H1 (cell line): Measurements from ENCODE around the gene TCF7L1. TPM values are rescaled to one million over a fixed set of nuclear protein-coding genes. Genes with fewer than 3 reads are reported as not detected.
"Not testable (repeated sequence)": the region's sequence is repeated elsewhere in the genome, so short reads cannot be mapped to it uniquely, and the experiment has no call there.

Source experiments
- CTCF ChIA-PET: fragments of 300-600 bp; sonication (Branson Sonifier 250); formaldehyde crosslinking; loops from one replicate; lab custom pipeline; 2021; ENCODE audit not compliant: partially characterized antibody; lab: Charles Lee
- POLR2A ChIA-PET: fragments of 300-600 bp; sonication (Branson Sonifier 250); formaldehyde crosslinking; loops from one replicate; lab custom pipeline; 2021; ENCODE audit warnings: inconsistent platforms; ENCODE audit not compliant: partially characterized antibody; lab: Charles Lee
- DNase-seq, 2 experiments: peaks; one replicate each; pipeline versions ENCODE4 v3.0.0 to v3.0.0-alpha.2; 2010 to 2022; ENCODE audit warnings: low spot score in 2 of 2, low read depth in 1 of 2, mixed read lengths in 1 of 2
- FAIRE-seq: peaks from 2 replicates; lab custom pipeline; 2011; peaks lifted over from hg19 to GRCh38; lab: Jason Lieb, UNC
- H2AFZ ChIP-seq: 2 replicates; pipeline ENCODE4 v1.8.1; 2012; ENCODE audit warnings: low read length, inconsistent platforms
- H2AK5ac ChIP-seq: 2 replicates; pipeline ENCODE4 v1.6.1; 2013; ENCODE audit warnings: low read depth, low read length
- H2BK120ac ChIP-seq: replicated peaks from 2 replicates; pipeline ENCODE3; 2013; ENCODE audit warnings: low read depth, low read length, inconsistent platforms
- H2BK12ac ChIP-seq: 2 replicates; pipeline ENCODE4 v1.6.1; 2013; ENCODE audit warnings: low read depth, low read length
- H2BK15ac ChIP-seq: 2 replicates; pipeline ENCODE4 v1.6.1; 2013; ENCODE audit warnings: low read length
- H2BK20ac ChIP-seq: 2 replicates; pipeline ENCODE4 v1.6.1; 2013; ENCODE audit warnings: low read length
- H2BK5ac ChIP-seq: 2 replicates; pipeline ENCODE4 v1.6.1; 2013; ENCODE audit warnings: low read depth, low read length
- H3K14ac ChIP-seq: 2 replicates; pipeline ENCODE4 v1.6.1; 2013; ENCODE audit warnings: inconsistent platforms; ENCODE audit not compliant: insufficient read length
- H3K18ac ChIP-seq: 2 replicates; pipeline ENCODE4 v1.6.1; 2013; ENCODE audit warnings: low read length; ENCODE audit errors: extremely low read depth
- H3K23ac ChIP-seq: 2 replicates; pipeline ENCODE4 v1.6.1; 2013; ENCODE audit warnings: inconsistent platforms; ENCODE audit not compliant: insufficient read length
- H3K23me2 ChIP-seq: 2 replicates; pipeline ENCODE4 v1.6.1; 2013; ENCODE audit warnings: low read depth, low read length
- H3K27ac ChIP-seq: 2 replicates; pipeline ENCODE4 v1.6.1; 2011; ENCODE audit warnings: low read depth, low read length, inconsistent platforms
- H3K27me3 ChIP-seq, 4 experiments: replicated peaks in 1 of 4; 1 replicate in 1 of 4; 2 replicates in 3 of 4; pipeline versions ENCODE4 v1.6.1 to v1.8.1; 2011 to 2013; ENCODE audit warnings: low read length in 3 of 4, mild to moderate bottlenecking in 3 of 4, inconsistent platforms in 2 of 4, mixed read lengths in 2 of 4, moderate library complexity in 1 of 4; ENCODE audit not compliant: control insufficient read depth in 3 of 4, insufficient read depth in 3 of 4; ENCODE audit errors: extremely low read depth in 1 of 4
- H3K36me3 ChIP-seq, 4 experiments: 2 replicates each; pipeline versions ENCODE4 v1.6.1 to v1.8.1; 2011 to 2013; ENCODE audit warnings: mild to moderate bottlenecking in 4 of 4, low read length in 3 of 4, moderate library complexity in 2 of 4, control low read depth in 1 of 4, inconsistent platforms in 1 of 4; ENCODE audit not compliant: insufficient read depth in 4 of 4, control insufficient read depth in 2 of 4
- H3K4ac ChIP-seq: replicated peaks from 2 replicates; pipeline ENCODE3; 2013; ENCODE audit warnings: low read length, low read depth, mixed read lengths, inconsistent platforms; ENCODE audit not compliant: insufficient read length
- H3K4me1 ChIP-seq, 4 experiments: replicated peaks in 1 of 4; 1 replicate in 1 of 4; 2 replicates in 3 of 4; pipeline versions ENCODE4 v1.6.1 to v1.8.1; 2011 to 2013; ENCODE audit warnings: low read length in 3 of 4, inconsistent platforms in 2 of 4, mixed read lengths in 1 of 4; ENCODE audit not compliant: insufficient read depth in 4 of 4, control insufficient read depth in 3 of 4
- H3K4me2 ChIP-seq, 2 experiments: 2 replicates each; pipeline versions ENCODE4 v1.6.1 to v1.8.1; 2011 to 2013; ENCODE audit warnings: low read depth in 2 of 2, low read length in 2 of 2, control low read depth in 1 of 2, inconsistent platforms in 1 of 2, mild to moderate bottlenecking in 1 of 2; ENCODE audit not compliant: insufficient read depth in 1 of 2
- H3K4me3 ChIP-seq, 4 experiments: fragments of 200-600, 300-600 bp in 1 of 4; sonication (generic), shearing (Covaris generic), sonication (Bioruptor Twin) in 1 of 4; 2 replicates each; pipeline versions ENCODE4 v1.5.1 to v1.8.1; 2011 to 2016; ENCODE audit warnings: low read length in 4 of 4, low read depth in 3 of 4, control low read depth in 2 of 4, inconsistent platforms in 2 of 4, mild to moderate bottlenecking in 2 of 4, mixed read lengths in 1 of 4, moderate library complexity in 1 of 4; ENCODE audit not compliant: insufficient read depth in 2 of 4; ENCODE audit errors: extremely low read depth in 1 of 4
- H3K56ac ChIP-seq: replicated peaks from 2 replicates; pipeline ENCODE3; 2013; ENCODE audit warnings: low read depth, mild to moderate bottlenecking, mixed read lengths, low read length, inconsistent platforms; ENCODE audit not compliant: insufficient read length
- H3K79me1 ChIP-seq: 2 replicates; pipeline ENCODE4 v1.6.1; 2013; ENCODE audit warnings: low read depth, low read length, control low read depth
- H3K79me2 ChIP-seq, 2 experiments: 2 replicates each; pipeline versions ENCODE4 v1.6.1 to v1.8.1; 2012 to 2013; ENCODE audit warnings: low read length in 2 of 2, mild to moderate bottlenecking in 2 of 2, inconsistent platforms in 1 of 2; ENCODE audit not compliant: insufficient read depth in 2 of 2, control insufficient read depth in 1 of 2
- H3K9ac ChIP-seq, 4 experiments: replicated peaks in 1 of 4; 1 replicate in 1 of 4; 2 replicates in 3 of 4; pipeline versions ENCODE4 v1.6.1 to v1.8.1; 2011 to 2013; ENCODE audit warnings: low read depth in 3 of 4, low read length in 3 of 4, control low read depth in 2 of 4, mild to moderate bottlenecking in 2 of 4, moderate library complexity in 2 of 4, inconsistent platforms in 1 of 4; ENCODE audit errors: extremely low read depth in 1 of 4
- H3K9me3 ChIP-seq, 2 experiments: 2 replicates each; pipeline versions ENCODE4 v1.6.1 to v1.8.1; 2012 to 2013; ENCODE audit warnings: mild to moderate bottlenecking in 2 of 2, moderate library complexity in 2 of 2, control low read depth in 1 of 2, inconsistent platforms in 1 of 2, low read depth in 1 of 2, low read length in 1 of 2, mixed read lengths in 1 of 2; ENCODE audit not compliant: insufficient read depth in 2 of 2
- H4K20me1 ChIP-seq, 2 experiments: replicated peaks in 1 of 2; 2 replicates each; pipeline versions ENCODE3 to v1.8.1; 2011 to 2013; ENCODE audit warnings: inconsistent platforms in 2 of 2, low read length in 2 of 2, mild to moderate bottlenecking in 1 of 2; ENCODE audit not compliant: insufficient read depth in 2 of 2, control insufficient read depth in 1 of 2
- H4K5ac ChIP-seq: 2 replicates; pipeline ENCODE4 v1.6.1; 2013; ENCODE audit warnings: low read length, low read depth, mixed read lengths, inconsistent platforms; ENCODE audit not compliant: insufficient read length
- H4K8ac ChIP-seq: 2 replicates; pipeline ENCODE4 v1.8.0; 2013; ENCODE audit warnings: mild to moderate bottlenecking, moderate library complexity, low read length, inconsistent platforms; ENCODE audit not compliant: insufficient read depth; ENCODE audit errors: extremely low read depth
- H4K91ac ChIP-seq: replicated peaks from 2 replicates; pipeline ENCODE3; 2013; ENCODE audit warnings: low read length, mixed read lengths, inconsistent platforms; ENCODE audit not compliant: insufficient read length
- SAP30 ChIP-seq: fragments of 300-600 bp; sonication (generic); IDR thresholded peaks from 2 replicates; pipeline ENCODE4 v1.7.1; 2012; ENCODE audit warnings: low read length, moderate library complexity, mild to moderate bottlenecking, inconsistent platforms; ENCODE audit not compliant: insufficient read depth, insufficient replicate concordance
- WGBS, 2 experiments: shearing (Covaris generic) in 1 of 2; methylation state at CpG; one replicate each; pipeline versions ENCODE4 v1.1.6 to v1.1.7; 2013 to 2015; ENCODE audit warnings: low lambda C conversion rate in 2 of 2, mixed read lengths in 2 of 2, inconsistent platforms in 1 of 2, low coverage in 1 of 2, missing lambda C conversion rate in 1 of 2; ENCODE audit not compliant: insufficient replicate concordance in 2 of 2, insufficient coverage in 1 of 2, insufficient read length in 1 of 2; ENCODE audit errors: extremely low coverage in 1 of 2, missing lambda C conversion rate in 1 of 2; 5-methylcytosine and 5-hydroxymethylcytosine counted together
- polyA plus RNA-seq, 7 experiments: library from polyadenylated mRNA; depleted of rRNA in 3 of 7; stranded (reverse) in 5 of 7; unstranded in 2 of 7; fragments of >200 nt in 5 of 7; fragments of 200-250 nt in 2 of 7; gene quantifications; 1 replicate in 5 of 7; 2 replicates in 1 of 7; 4 replicates in 1 of 7; pipeline versions ENCODE4 v1.2.1 to v1.2.3, GENCODE V29; 2011 to 2013; ENCODE audit warnings: missing spikeins in 2 of 7, mixed read lengths in 2 of 7
- total RNA-seq: library from RNA; stranded (reverse); fragmentation: NEBNext Ultra II Directional; extraction: Animal tissue kit (Norgen Biotek cat#: 25700); gene quantifications from 2 replicates; pipeline ENCODE4 v1.2.1, GENCODE V29; 2021

TCF7L1 gene
- total and polyA plus RNA-seq, 2 of the 8 experiments (the other 6 are each of a cell fraction or from before 2014, with no cell fraction given) = 27.5 to 108 TPM

DNA sequence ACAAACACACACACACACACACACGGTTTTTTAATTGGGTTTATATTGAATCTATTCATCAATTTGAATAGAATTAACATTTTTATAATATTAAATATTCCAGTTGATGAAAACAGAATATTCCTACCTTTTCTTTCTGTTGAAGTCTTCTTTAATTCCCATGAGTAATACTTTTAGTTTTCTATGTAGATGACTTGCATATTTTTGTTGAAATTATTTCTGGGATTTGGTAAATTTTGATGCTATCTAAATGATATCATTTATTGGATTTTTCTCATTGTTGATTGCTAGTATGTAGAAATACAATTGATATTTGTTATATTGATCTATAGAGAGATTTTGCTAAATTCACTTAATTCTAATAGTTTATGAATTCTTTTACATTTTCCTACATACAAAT lies 12.8 kb upstream of the TCF7L1 start (continued):
- no peak for TF ChIP-seq SAP30

GRCh38 chr2:85126462-85126861 lies 6.7 kb upstream of the TCF7L1 start:
- not testable (repeated sequence) for H3K23me2 ChIP-seq, H3K27ac ChIP-seq, H4K5ac ChIP-seq, H2BK120ac ChIP-seq, H4K8ac ChIP-seq, FAIRE-seq, H3K4ac ChIP-seq, H3K27me3 ChIP-seq, H3K14ac ChIP-seq, H2BK12ac ChIP-seq, H2AFZ ChIP-seq, H3K9me3 ChIP-seq, H2AK5ac ChIP-seq, H4K20me1 ChIP-seq, H2BK15ac ChIP-seq, H3K4me1 ChIP-seq, H3K36me3 ChIP-seq, H4K91ac ChIP-seq, H3K79me2 ChIP-seq, H3K4me2 ChIP-seq, H3K79me1 ChIP-seq, H3K56ac ChIP-seq, H3K18ac ChIP-seq, DNase-seq, H2BK5ac ChIP-seq, H3K23ac ChIP-seq, H3K9ac ChIP-seq, H2BK20ac ChIP-seq, H3K4me3 ChIP-seq
- 88% methylated on average over 5 of the region's 5 CpGs; no CpG with 5 or more reads in 1 of the 2 experiments for WGBS, 2 experiments
- POLR2A ChIA-PET = interaction anchor here (0.9 to 1.4 kb wide), 2 partner anchors 8 to 155 kb away, joined by 3 read pairs; no protein-coding TSS in a partner anchor
- CTCF ChIA-PET = interaction anchor here (2.1 kb wide), 1 partner anchor 60 kb away, joined by 11 read pairs; no protein-coding TSS in a partner anchor
